HFF-Myc (cell line): Measurements from ENCODE around the gene LRRC8D.
A peak's percentile ranks its signal among the peaks of the same experiment; 100 is the strongest.

Experiments
- DNase-seq: peaks from one replicate; pipeline ENCODE4 v3.0.0-alpha.2; 2011; ENCODE audit warnings: low read depth; ENCODE audit errors: extremely low read depth
- H3K4me3 ChIP-seq: replicated peaks from 2 replicates; pipeline ENCODE4 v1.5.1; 2011; ENCODE audit warnings: low read depth, mild to moderate bottlenecking, control low read depth, low read length
- TF ChIP-seq, protein P1 (sequence below): IDR thresholded peaks from 2 replicates; pipeline ENCODE4 v1.5.1; 2012; ENCODE audit warnings: mild to moderate bottlenecking, low read depth, low read length, control low read depth; ENCODE audit errors: missing control alignments

Gene LRRC8D

GRCh38 chr1:89911191-89911991 lies 90.6 kb downstream of the LRRC8D start:
- TF ChIP-seq, protein P1, sequence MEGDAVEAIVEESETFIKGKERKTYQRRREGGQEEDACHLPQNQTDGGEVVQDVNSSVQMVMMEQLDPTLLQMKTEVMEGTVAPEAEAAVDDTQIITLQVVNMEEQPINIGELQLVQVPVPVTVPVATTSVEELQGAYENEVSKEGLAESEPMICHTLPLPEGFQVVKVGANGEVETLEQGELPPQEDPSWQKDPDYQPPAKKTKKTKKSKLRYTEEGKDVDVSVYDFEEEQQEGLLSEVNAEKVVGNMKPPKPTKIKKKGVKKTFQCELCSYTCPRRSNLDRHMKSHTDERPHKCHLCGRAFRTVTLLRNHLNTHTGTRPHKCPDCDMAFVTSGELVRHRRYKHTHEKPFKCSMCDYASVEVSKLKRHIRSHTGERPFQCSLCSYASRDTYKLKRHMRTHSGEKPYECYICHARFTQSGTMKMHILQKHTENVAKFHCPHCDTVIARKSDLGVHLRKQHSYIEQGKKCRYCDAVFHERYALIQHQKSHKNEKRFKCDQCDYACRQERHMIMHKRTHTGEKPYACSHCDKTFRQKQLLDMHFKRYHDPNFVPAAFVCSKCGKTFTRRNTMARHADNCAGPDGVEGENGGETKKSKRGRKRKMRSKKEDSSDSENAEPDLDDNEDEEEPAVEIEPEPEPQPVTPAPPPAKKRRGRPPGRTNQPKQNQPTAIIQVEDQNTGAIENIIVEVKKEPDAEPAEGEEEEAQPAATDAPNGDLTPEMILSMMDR: no peak
- DNase-seq: no peak
- no peak overlapping the region for H3K4me3 ChIP-seq

GRCh38 chr1:89912073-89912472 lies 91.2 kb downstream of the LRRC8D start:
- TF ChIP-seq, protein P1: no peak
- no peak overlapping the region for H3K4me3 ChIP-seq
- no peak for DNase-seq

DNA sequence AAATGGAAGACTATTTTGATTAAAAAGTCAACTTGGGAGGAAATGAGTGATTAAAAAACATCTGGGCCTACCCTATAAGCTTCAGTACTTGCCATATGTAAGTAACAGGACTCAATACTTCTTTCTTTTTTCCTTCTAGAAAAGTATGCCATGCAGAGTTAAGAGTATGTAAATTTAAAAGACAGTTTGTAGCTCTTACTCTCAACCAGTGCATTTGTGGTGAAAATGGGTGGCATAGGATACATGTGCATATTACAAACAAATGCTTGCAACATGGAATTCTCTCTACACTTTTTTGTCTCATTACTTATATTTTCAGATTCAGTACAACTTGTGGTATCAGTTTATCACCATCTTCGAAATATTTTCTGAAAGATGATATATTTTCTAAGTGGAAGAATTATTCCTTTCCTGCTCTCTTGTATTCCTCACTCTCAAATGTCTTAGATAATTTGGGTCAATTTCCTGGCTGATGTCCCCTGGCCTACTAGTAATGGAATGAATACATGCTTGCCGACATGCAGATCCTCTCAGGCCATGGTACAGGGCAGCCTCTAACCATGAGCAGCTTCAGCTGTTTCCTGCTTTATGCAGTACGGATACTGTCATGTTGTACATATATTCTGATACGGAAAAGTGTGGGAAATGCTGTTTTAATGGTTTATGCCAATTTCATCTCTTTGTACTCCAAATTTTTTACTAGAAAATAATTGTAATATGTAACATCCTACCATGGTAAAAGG lies 92.7 kb downstream of the LRRC8D start:
- H3K4me3 ChIP-seq: no peak overlapping the region
- DNase-seq: no peak
- TF ChIP-seq, protein P1: no peak

GRCh38 chr1:89917353-89917752 lies 96.5 kb downstream of the LRRC8D start:
- TF ChIP-seq, protein P1: no peak
- no peak overlapping the region for H3K4me3 ChIP-seq
- DNase-seq: no peak

GRCh38 chr1:89918127-89918793 lies 97.4 kb downstream of the LRRC8D start:
- DNase-seq: peak; percentile 58
- TF ChIP-seq, protein P1: no peak
- no peak overlapping the region for H3K4me3 ChIP-seq

GRCh38 chr1:89918794-89919155 lies 97.9 kb downstream of the LRRC8D start:
- TF ChIP-seq, protein P1: no peak
- H3K4me3 ChIP-seq: no peak overlapping the region
- no peak for DNase-seq
